Gastroesophageal sphincter (tissue), 3 donors: Measurements from ENCODE around the gene ERI2.

Source experiments
- CTCF ChIP-seq, 4 experiments: fragments of 200-600 bp in 2 of 4; fragments of 450-650 bp in 2 of 4; sonication (generic) in 1 of 4; IDR thresholded peaks; one replicate each; pipeline ENCODE4 v1.5.1; 2017 to 2019; ENCODE audit warnings: antibody characterized with exemption in 4 of 4, mild to moderate bottlenecking in 2 of 4, moderate library complexity in 2 of 4
- EP300 ChIP-seq: sonication (generic); formaldehyde crosslinking; IDR thresholded peaks from one replicate; pipeline ENCODE4 v1.6.1; 2017; ENCODE audit warnings: antibody characterized with exemption, mild to moderate bottlenecking
- POLR2A ChIP-seq, 2 donors: fragments of 450-650 bp; IDR thresholded peaks; one replicate each; pipeline ENCODE4 v1.6.1; 2017; ENCODE audit warnings: antibody characterized with exemption in 2 of 2, mild to moderate bottlenecking in 2 of 2, moderate library complexity in 1 of 2

GRCh38 chr16:20750558-20750957, 55.7 kb downstream of the ERI2 start:
- TF ChIP-seq CTCF (IDR thresholded peaks at IDR 0.05) (no peak), POLR2A (IDR thresholded peaks at IDR 0.05) (no peak), EP300 (no peak)
